Measurements from ENCODE around the gene STYXL1.

DNA sequence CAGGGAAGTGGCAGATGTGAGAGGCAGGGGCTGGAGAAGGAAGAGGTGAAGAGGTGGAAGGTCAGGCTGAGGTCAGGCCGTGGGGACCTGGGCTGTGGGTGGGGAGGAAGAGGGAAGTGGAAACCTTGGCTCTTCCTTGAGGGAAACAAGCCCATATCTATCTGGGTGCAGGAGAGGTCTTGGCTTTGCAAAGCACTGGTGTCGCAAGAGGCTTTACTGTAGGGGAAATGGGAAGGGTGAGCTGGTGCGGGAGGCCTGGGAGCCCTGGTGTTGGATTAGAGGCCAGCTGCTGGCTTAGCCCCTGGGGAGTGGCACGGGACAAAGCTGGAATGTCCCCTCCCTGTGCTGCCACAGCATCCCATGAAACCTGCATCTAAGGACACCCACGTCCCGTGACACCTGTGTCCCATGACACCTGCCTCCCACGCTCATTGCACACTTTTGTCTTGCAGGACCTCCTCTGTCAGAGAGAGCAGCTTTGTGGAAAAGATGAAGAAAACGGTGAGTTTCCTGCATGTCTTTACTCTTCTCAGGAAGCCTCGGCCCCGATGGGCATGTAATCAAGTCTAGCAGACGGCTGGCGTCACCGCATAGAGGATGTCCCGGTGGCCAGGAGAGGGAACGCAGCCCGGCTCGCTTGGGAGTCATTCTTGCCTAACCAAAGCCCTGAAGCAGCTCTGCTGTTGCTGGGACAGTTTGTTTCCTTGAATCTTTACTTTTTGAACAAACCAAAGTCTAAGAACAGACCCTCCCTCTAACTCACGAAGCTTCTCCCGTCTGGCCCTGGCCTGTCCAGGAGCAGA is 75.6 kb downstream of the STYXL1 start:
- TF ChIP-seq POLR2A (IDR thresholded peaks at IDR 0.05) (no peak), CTCF (IDR thresholded peaks at IDR 0.05) (no peak)

All from prostate gland (tissue), 2 donors.